ENCODE data around the gene PSMB10.

PSMB10 gene

GRCh38 chr16:67936124-67936879, at the start of gene PSMB10 (continued):
- TF ChIP-seq BCL6B (tag by site-specific recombination; IDR thresholded peaks at IDR 0.05) (no peak), ZNF121 (tag by site-specific recombination; IDR thresholded peaks at IDR 0.05) (0 out of 2 replicates have a peak, but pooled peaks have one; percentile 13), ZNF280C (tag by site-specific recombination; IDR thresholded peaks at IDR 0.05) (no peak), ZNF398 (tag by site-specific recombination; IDR thresholded peaks at IDR 0.05) (peak; percentile 39; the same call in 1 of the 2 replicates), PRDM1 (tag by site-specific recombination; IDR thresholded peaks at IDR 0.05) (no peak), ZNF169 (tag by site-specific recombination; IDR thresholded peaks at IDR 0.05) (no peak), EGR2 (tag by site-specific recombination; IDR thresholded peaks at IDR 0.05; ENCODE audit: low read depth) (0 out of 2 replicates have a peak, but pooled peaks have one; percentile 34), REPIN1 (tag by site-specific recombination; IDR thresholded peaks at IDR 0.05; ENCODE audit: low read depth) (no peak), CTCF (tag by site-specific recombination; IDR thresholded peaks at IDR 0.05) (peak; percentile 11; the same call in 1 of the 2 replicates), ZNF280D (tag by site-specific recombination; IDR thresholded peaks at IDR 0.05) (no peak), ZNF133 (tag by site-specific recombination; IDR thresholded peaks at IDR 0.05) (no peak), ZNF561 (tag by site-specific recombination; IDR thresholded peaks at IDR 0.05; ENCODE audit: borderline replicate concordance) (no peak), WT1 (tag by site-specific recombination; IDR thresholded peaks at IDR 0.05) (no peak), PRDM4 (tag by site-specific recombination; IDR thresholded peaks at IDR 0.05) (no peak), ZNF747 (tag by site-specific recombination; IDR thresholded peaks at IDR 0.05) (no peak), SETDB1 (IDR thresholded peaks at IDR 0.05; ENCODE audit: insufficient read length, low read length) (no peak), PRDM2 (tag by site-specific recombination; IDR thresholded peaks at IDR 0.05; ENCODE audit: borderline replicate concordance) (0 out of 2 replicates have a peak, but pooled peaks have one; percentile 72)
